Fibroblast of lung (primary cell): ENCODE data around the gene ZNHIT2. TPM values are rescaled to one million over a fixed set of nuclear protein-coding genes. Genes with fewer than 3 reads are reported as not detected.

Experiments
- DNase-seq, 2 donors: peaks; one replicate each; pipeline versions ENCODE4 v3.0.0 to v3.0.0-alpha.2; 2010; ENCODE audit warnings: low read depth in 2 of 2
- H2AFZ ChIP-seq: 2 replicates; pipeline ENCODE4 v1.5.1; 2012; ENCODE audit warnings: low read length, control low read depth, inconsistent platforms
- H3K27ac ChIP-seq: 2 replicates; pipeline ENCODE4 v1.5.1; 2011; ENCODE audit warnings: low read length, control low read depth; ENCODE audit not compliant: insufficient read depth
- H3K27me3 ChIP-seq: 2 replicates; pipeline ENCODE4 v1.5.1; 2011; ENCODE audit warnings: mild to moderate bottlenecking, low read length; ENCODE audit not compliant: control insufficient read depth, insufficient read depth
- H3K36me3 ChIP-seq: 2 replicates; pipeline ENCODE4 v1.5.1; 2011; ENCODE audit warnings: low read length; ENCODE audit not compliant: control insufficient read depth, insufficient read depth
- H3K4me1 ChIP-seq: 2 replicates; pipeline ENCODE4 v1.5.1; 2011; ENCODE audit warnings: low read length; ENCODE audit not compliant: control insufficient read depth, insufficient read depth; ENCODE audit errors: extremely low read depth
- H3K4me2 ChIP-seq: 2 replicates; pipeline ENCODE4 v1.5.1; 2011; ENCODE audit warnings: low read length, control low read depth; ENCODE audit not compliant: insufficient read depth; ENCODE audit errors: extremely low read depth
- H3K4me3 ChIP-seq, 4 experiments: fragments of 200-600 bp in 1 of 4; sonication (generic) in 1 of 4; replicated peaks in 1 of 4; 2 replicates each; pipeline ENCODE4 v1.5.1; 2011 to 2016; ENCODE audit warnings: low read length in 4 of 4, low read depth in 3 of 4, mild to moderate bottlenecking in 3 of 4, control low read depth in 2 of 4, inconsistent platforms in 1 of 4, mixed read lengths in 1 of 4; ENCODE audit not compliant: insufficient read depth in 1 of 4; ENCODE audit errors: control extremely low read depth in 1 of 4
- H3K79me2 ChIP-seq: 2 replicates; pipeline ENCODE4 v1.5.1; 2012; ENCODE audit warnings: mild to moderate bottlenecking, low read length, inconsistent platforms; ENCODE audit not compliant: control insufficient read depth, insufficient read depth
- H3K9ac ChIP-seq: 2 replicates; pipeline ENCODE4 v1.5.1; 2011; ENCODE audit warnings: mild to moderate bottlenecking, low read length, control low read depth; ENCODE audit not compliant: insufficient read depth
- H3K9me3 ChIP-seq: 2 replicates; pipeline ENCODE4 v1.5.1; 2012; ENCODE audit warnings: low read depth, low read length; ENCODE audit not compliant: control insufficient read depth, insufficient read depth
- H4K20me1 ChIP-seq: 2 replicates; pipeline ENCODE4 v1.5.1; 2011; ENCODE audit warnings: low read length; ENCODE audit not compliant: control insufficient read depth, insufficient read depth; ENCODE audit errors: extremely low read depth
- CTCF ChIP-seq, 2 donors: IDR thresholded peaks in 1 of 2; conservative IDR thresholded peaks in 1 of 2; 1 replicate in 1 of 2; 2 replicates in 1 of 2; pipeline ENCODE4 v1.5.1; 2011 to 2012; ENCODE audit warnings: low read length in 2 of 2, control low read depth in 1 of 2, inconsistent platforms in 1 of 2, low read depth in 1 of 2, mild to moderate bottlenecking in 1 of 2
- EZH2 ChIP-seq: IDR thresholded peaks from 2 replicates; pipeline ENCODE4 v1.5.1; 2012; ENCODE audit warnings: low read length, control low read depth, mild to moderate bottlenecking; ENCODE audit errors: missing control alignments
- polyA plus RNA-seq, 2 donors: library from polyadenylated mRNA; depleted of rRNA in 1 of 2; stranded (reverse) in 1 of 2; unstranded in 1 of 2; fragments of >200 nt; gene quantifications; 2 replicates each; pipeline ENCODE4 v1.2.1, GENCODE V29; 2011 to 2012; ENCODE audit warnings: missing spikeins in 1 of 2
- total RNA-seq: library from RNA; depleted of rRNA; stranded (reverse); fragments of >200 nt; gene quantifications from 2 replicates; pipeline ENCODE4 v1.2.1, GENCODE V29; 2014

Gene ZNHIT2
- total and polyA plus RNA-seq, 2 donors (not counting 1 experiment from before 2014, with no cell fraction given), result 1.4 to 13.2 TPM

GRCh38 chr11:65084598-65085375 is 32.7 kb downstream of the ZNHIT2 start:
- H3K9me3 ChIP-seq, result no peaks in the 10 kb centered on the region
- H3K36me3 ChIP-seq, result peaks cover 21% of the 10 kb centered on the region
- peaks cover 11% of the 10 kb centered on the region for H3K4me1 ChIP-seq
- peak overlapping the region; percentile 59 for H3K4me2 ChIP-seq
- no peaks in the 10 kb centered on the region for H3K27me3 ChIP-seq
- peak overlapping the region; percentile 85 for H3K27ac ChIP-seq
- H3K79me2 ChIP-seq, result peaks cover 40% of the 10 kb centered on the region
- peak overlapping the region; percentile 71 to 91 (median 84) for H3K4me3 ChIP-seq
- TF ChIP-seq EZH2 (no peak), CTCF (conservative IDR thresholded peaks at IDR 0.05 in 1 of 2, IDR thresholded peaks at IDR 0.05 in 1 of 2; ENCODE audit: low read depth in 1 of 2, low read length in 2 of 2) (no peak)
- no peak overlapping the region for H2AFZ ChIP-seq
- DNase-seq, result no peak
- no peaks in the 10 kb centered on the region for H4K20me1 ChIP-seq
- H3K9ac ChIP-seq, result peak overlapping the region; percentile 95

GRCh38 chr11:65083834-65084597 is 33.5 kb downstream of the ZNHIT2 start, which contains the start of the genes CDCA5 and ZFPL1:
Gene CDCA5 (minus strand): TSS chr11:65084040. CDS start chr11:65083978, 62 bp downstream.
Gene ZFPL1 (plus strand): TSS chr11:65084222. CDS start chr11:65084699, 477 bp downstream.
- H4K20me1 ChIP-seq, result no peaks in the 10 kb centered on the region
- H3K9me3 ChIP-seq, result no peaks in the 10 kb centered on the region
- peak within 1 kb of the TSS; percentile 71 to 91 (median 84) for H3K4me3 ChIP-seq
- peak within 1 kb of the TSS; percentile 95 for H3K9ac ChIP-seq
- peak within 1 kb of the TSS; percentile 88 for H2AFZ ChIP-seq
- TF ChIP-seq CTCF (conservative IDR thresholded peaks at IDR 0.05 in 1 of 2, IDR thresholded peaks at IDR 0.05 in 1 of 2; ENCODE audit: low read depth in 1 of 2, low read length in 2 of 2) (no peak), EZH2 (no peak)
- peak within 1 kb of the TSS; percentile 85 for H3K27ac ChIP-seq
- peaks cover 11% of the 10 kb centered on the region for H3K4me1 ChIP-seq
- peaks cover 18% of the 10 kb centered on the region for H3K36me3 ChIP-seq
- peak; percentile 93 to 96 for DNase-seq
- H3K27me3 ChIP-seq, result no peaks in the 10 kb centered on the region
- H3K79me2 ChIP-seq, result peaks cover 41% of the 10 kb centered on the region
- peak within 1 kb of the TSS; percentile 98 for H3K4me2 ChIP-seq
